Ovary (tissue), 10 donors: Measurements from ENCODE around the gene SAGE1. TPM values are rescaled to one million over a fixed set of nuclear protein-coding genes. Genes with fewer than 3 reads are reported as not detected.
"Not testable (repeated sequence)": the region's sequence is repeated elsewhere in the genome, so short reads cannot be mapped to it uniquely, and the experiment has no call there.

ENCODE experiments used
- DNase-seq, 5 donors: peaks; one replicate each; pipeline ENCODE4 v3.0.0-alpha.2; 2019 to 2020
- H3K27ac ChIP-seq, 2 donors: fragments of 200-600 bp; one replicate each; pipeline versions ENCODE4 v1.5.1 to v1.8.0; 2019 to 2022
- H3K27me3 ChIP-seq: fragments of 200-600 bp; one replicate; pipeline ENCODE4 v1.8.0; 2022
- H3K36me3 ChIP-seq: fragments of 200-600 bp; sonication (generic); one replicate; pipeline ENCODE4 v1.5.1; 2019
- H3K4me1 ChIP-seq: one replicate; pipeline ENCODE4 v1.8.1; 2013; ENCODE audit warnings: mild to moderate bottlenecking, moderate library complexity; ENCODE audit not compliant: insufficient read depth
- H3K4me3 ChIP-seq: fragments of 200-600 bp; sonication (generic); one replicate; pipeline ENCODE4 v1.5.1; 2017
- H3K9me3 ChIP-seq, 2 donors: fragments of 200-600 bp in 1 of 2; sonication (generic) in 1 of 2; one replicate each; pipeline versions ENCODE4 v1.5.1 to v1.8.1; 2013 to 2019; ENCODE audit warnings: mild to moderate bottlenecking in 1 of 2, moderate library complexity in 1 of 2
- CTCF ChIP-seq, 3 donors: fragments of 450-650 bp in 2 of 3; fragments of 200-600 bp in 1 of 3; IDR thresholded peaks; one replicate each; pipeline versions ENCODE4 v1.5.1 to v1.8.0; 2016 to 2022; ENCODE audit warnings: antibody characterized with exemption in 3 of 3, mild to moderate bottlenecking in 1 of 3
- EP300 ChIP-seq: sonication (generic); formaldehyde crosslinking; IDR thresholded peaks from one replicate; pipeline ENCODE4 v1.6.1; 2017; ENCODE audit warnings: antibody characterized with exemption
- POLR2A ChIP-seq: fragments of 450-650 bp; IDR thresholded peaks from one replicate; pipeline ENCODE4 v1.6.1; 2017; ENCODE audit warnings: antibody characterized with exemption, mild to moderate bottlenecking, moderate library complexity
- WGBS, 3 donors: extraction: QIAGEN DNeasy Blood & Tissue Kit in 1 of 3; methylation state at CpG; one replicate each; pipeline versions ENCODE4 v1.1.5 to v1.1.7; 2013 to 2017; 5-methylcytosine and 5-hydroxymethylcytosine counted together
- intact Hi-C, 4 donors: fragments of 100-400 bp; cut with DNase I; formaldehyde crosslinking; loops; one replicate each; pipeline versions ENCODE4 v1.11.0 to v1.15.1; 2022 to 2023
- long read RNA-seq, 3 donors: library from polyadenylated mRNA in 2 of 3; unstranded in 2 of 3; transcript quantifications; one replicate each; pipeline ENCODE4 v2.0.0 and lab custom pipeline, GENCODE V29; 2021 to 2026
- polyA plus RNA-seq, 2 donors: library from polyadenylated mRNA; stranded (reverse); fragments of 200-250 nt in 1 of 2; fragments of 350-450 nt in 1 of 2; fragmentation: Illumina TruSeq in 1 of 2; extraction: RNeasy Lipid Tissue Mini Kit (QIAGEN cat#74804) in 1 of 2; gene quantifications; one replicate each; pipeline ENCODE4 v1.2.3, GENCODE V29; 2013 to 2014
- total RNA-seq, 7 donors: library from RNA; depleted of rRNA in 2 of 7; stranded (reverse); fragments of >200 nt in 2 of 7; fragmentation: NEBNext Ultra II Directional in 3 of 7; extraction: Animal tissue kit (Norgen Biotek cat#: 25700) in 3 of 7; gene quantifications; one replicate each; pipeline versions ENCODE4 v1.1.0 to v1.2.4, GENCODE V29; 2016 to 2023
- donor health status: DM: no; HTN: no; CAD: no; lungs with moderate emphysema.
- donor health status: DM: no; HTN: no; CAD: no.
- donor health status: Bipolar disorder and iron deficiency.
- donor health status: DM: yes; HTN: yes; CAD: no.
- donor health status: DM: no; HTN: no; CAD: no.
- donor health status: DM: yes; HTN: yes; CAD: no.

SAGE1 gene
- total RNA-seq: not detected
- polyA plus RNA-seq: not detected
- long read RNA-seq, donor 1: 0 reads
- long read RNA-seq, donor 2: 0 reads
- long read RNA-seq, donor 3: 0 reads

- no peaks in the 10 kb centered on the region for H3K36me3 ChIP-seq
- H3K4me1 ChIP-seq: no peaks in the 10 kb centered on the region
- DNase-seq: no peak
- intact Hi-C loops: no loop called here
- H3K4me3 ChIP-seq: no peak within 1 kb of the TSS
- no peaks in the 10 kb centered on the region for H3K9me3 ChIP-seq
- H3K27ac ChIP-seq: no peak within 1 kb of the TSS
- no peaks in the 10 kb centered on the region for H3K27me3 ChIP-seq
- TF ChIP-seq CTCF (IDR thresholded peaks at IDR 0.05) (no peak), POLR2A (no peak), EP300 (no peak)
- 76 to 80% (median 80%) methylated on average over 22 of the region's 22 CpGs for WGBS, 3 donors
Measured at GRCh38 chrX:135893294-135893817, at the start of gene SAGE1, which contains the start of gene CT45A10. Gene SAGE1, plus strand, starts transcription at chrX:135893716. Its CDS starts 2,527 bp downstream, at chrX:135896243. Gene CT45A10, minus strand, starts transcription at chrX:135893444. Its CDS starts 8,100 bp downstream, at chrX:135885344.

GRCh38 chrX:135854438-135854837, 39.1 kb upstream of the SAGE1 start, which contains the start of gene CT45A8:
Gene CT45A8, minus strand, starts transcription at chrX:135854538. Its CDS starts 3,755 bp downstream, at chrX:135850783.
- H3K4me1 ChIP-seq, H3K4me3 ChIP-seq, intact Hi-C loops, H3K36me3 ChIP-seq, DNase-seq, H3K27ac ChIP-seq, H3K27me3 ChIP-seq, H3K9me3 ChIP-seq: not testable (repeated sequence)
- no CpG with 5 or more reads among the region's 17 CpGs for WGBS, 3 donors

GRCh38 chrX:135871712-135872111, 21.8 kb upstream of the SAGE1 start, which contains the start of gene CT45A9:
Gene CT45A9, minus strand, starts transcription at chrX:135871812. Its CDS starts 3,751 bp downstream, at chrX:135868061.
- DNase-seq, H3K4me3 ChIP-seq, H3K4me1 ChIP-seq, H3K36me3 ChIP-seq, H3K27ac ChIP-seq, intact Hi-C loops, H3K9me3 ChIP-seq, H3K27me3 ChIP-seq: not testable (repeated sequence)
- WGBS, 3 donors: no CpG with 5 or more reads among the region's 17 CpGs

GRCh38 chrX:135882741-135883140, 10.8 kb upstream of the SAGE1 start:
- H3K9me3 ChIP-seq, H3K4me1 ChIP-seq, DNase-seq, intact Hi-C loops, H3K36me3 ChIP-seq, H3K27me3 ChIP-seq, H3K4me3 ChIP-seq, H3K27ac ChIP-seq: not testable (repeated sequence)
- WGBS, 3 donors: 40 to 55% (median 50%) methylated on average over 4 to 5 of the region's 5 CpGs

GRCh38 chrX:135888230-135888629, 5.3 kb upstream of the SAGE1 start:
- 84 to 89% (median 86%) methylated on average over 10 to 12 of the region's 18 CpGs for WGBS, 3 donors
- H3K27me3 ChIP-seq, H3K9me3 ChIP-seq, H3K36me3 ChIP-seq, H3K4me1 ChIP-seq, intact Hi-C loops, DNase-seq, H3K27ac ChIP-seq, H3K4me3 ChIP-seq: not testable (repeated sequence)

GRCh38 chrX:135888976-135889375, 4.5 kb upstream of the SAGE1 start:
- DNase-seq, H3K27ac ChIP-seq, H3K27me3 ChIP-seq, H3K4me1 ChIP-seq, H3K4me3 ChIP-seq, H3K9me3 ChIP-seq, intact Hi-C loops, H3K36me3 ChIP-seq: not testable (repeated sequence)
- WGBS, 3 donors: 67 to 71% (median 67%) methylated on average over 10 to 14 of the region's 15 CpGs

GRCh38 chrX:135890087-135890585, 3.4 kb upstream of the SAGE1 start:
- intact Hi-C loops: no loop called here
- Histone ChIP-seq H3K4me1 (no peaks in the 10 kb centered on the region), H3K27me3 (no peaks in the 10 kb centered on the region), H3K9me3 (no peaks in the 10 kb centered on the region), H3K36me3 (no peaks in the 10 kb centered on the region), H3K4me3 (no peak overlapping the region), H3K27ac (no peak overlapping the region)
- TF ChIP-seq POLR2A: no peak
- no peak for TF ChIP-seq CTCF (IDR thresholded peaks at IDR 0.05)
- TF ChIP-seq EP300: no peak
- WGBS, 3 donors: 84 to 89% (median 87%) methylated on average over 14 of the region's 14 CpGs
- DNase-seq: no peak
